Endothelial cell of umbilical vein (primary cell): ENCODE data around the gene CD74. TPM values are rescaled to one million over a fixed set of nuclear protein-coding genes. Genes with fewer than 3 reads are reported as not detected.

Experiments
- BruUV-seq: library from RNA; stranded (reverse); fragments of 400-500 nt; replicated peaks from 2 replicates; lab custom pipeline; 2021; lab: Mats Ljungman, UMichigan
- CTCF ChIA-PET: fragments of 300-600, 350-600 bp; sonication (Branson Sonifier 250); formaldehyde crosslinking; loops from one replicate; lab custom pipeline; 2021; ENCODE audit warnings: antibody characterized with exemption, inconsistent platforms; lab: Charles Lee
- POLR2A ChIA-PET: fragments of 300-600, 350-600 bp; sonication (Branson Sonifier 250); formaldehyde crosslinking; loops from one replicate; lab custom pipeline; 2021; ENCODE audit warnings: antibody characterized with exemption, inconsistent platforms; lab: Charles Lee
- DNase-seq: peaks from one replicate; pipeline ENCODE4 v3.0.0-alpha.2; 2011; ENCODE audit warnings: low read depth, low spot score
- FAIRE-seq: peaks from 2 replicates; lab custom pipeline; 2011; peaks lifted over from hg19 to GRCh38; lab: Jason Lieb, UNC
- H2AFZ ChIP-seq: 2 replicates; pipeline ENCODE4 v1.6.0; 2012; ENCODE audit warnings: low read depth, low read length, control low read depth, inconsistent platforms
- H3K27ac ChIP-seq: 2 replicates; pipeline ENCODE4 v1.5.1; 2011; ENCODE audit warnings: low read depth, mild to moderate bottlenecking, control low read depth, low read length, moderate library complexity; ENCODE audit not compliant: insufficient read depth
- H3K27me3 ChIP-seq, 2 experiments: 2 replicates each; pipeline versions ENCODE4 v1.6.0 to v1.6.1; 2011; ENCODE audit warnings: low read length in 2 of 2, mixed read lengths in 1 of 2; ENCODE audit not compliant: control insufficient read depth in 2 of 2, insufficient read depth in 2 of 2
- H3K36me3 ChIP-seq, 2 experiments: 2 replicates in 1 of 2; 3 replicates in 1 of 2; pipeline ENCODE4 v1.5.1; 2011; ENCODE audit warnings: low read length in 2 of 2, mild to moderate bottlenecking in 1 of 2, moderate library complexity in 1 of 2; ENCODE audit not compliant: control insufficient read depth in 2 of 2, insufficient read depth in 2 of 2; ENCODE audit errors: extremely low read depth in 1 of 2
- H3K4me1 ChIP-seq: 3 replicates; pipeline ENCODE4 v1.5.1; 2011; ENCODE audit warnings: mild to moderate bottlenecking, low read length; ENCODE audit not compliant: control insufficient read depth, insufficient read depth; ENCODE audit errors: extremely low read depth
- H3K4me2 ChIP-seq: 2 replicates; pipeline ENCODE4 v1.6.1; 2011; ENCODE audit warnings: low read length, control low read depth, mixed read lengths; ENCODE audit not compliant: insufficient read depth
- H3K4me3 ChIP-seq, 3 experiments: fragments of 200-600 bp in 1 of 3; sonication (generic), shearing (Covaris generic) in 1 of 3; replicated peaks in 1 of 3; 2 replicates each; pipeline ENCODE4 v1.5.1; 2011 to 2016; ENCODE audit warnings: control low read depth in 3 of 3, low read length in 3 of 3, mild to moderate bottlenecking in 2 of 3, inconsistent platforms in 1 of 3, low read depth in 1 of 3, moderate library complexity in 1 of 3; ENCODE audit not compliant: insufficient read depth in 1 of 3
- H3K79me2 ChIP-seq: 2 replicates; pipeline ENCODE4 v1.6.0; 2012; ENCODE audit warnings: low read length, inconsistent platforms; ENCODE audit not compliant: control insufficient read depth, insufficient read depth
- H3K9ac ChIP-seq: replicated peaks from 2 replicates; pipeline ENCODE3; 2011; ENCODE audit warnings: low read length, control low read depth; ENCODE audit not compliant: insufficient read depth; ENCODE audit errors: extremely low read depth
- H3K9me1 ChIP-seq: replicated peaks from 3 replicates; pipeline ENCODE4 v1.6.0; 2011; ENCODE audit warnings: mild to moderate bottlenecking, low read length; ENCODE audit not compliant: control insufficient read depth, insufficient read depth; ENCODE audit errors: extremely low read depth
- H3K9me3 ChIP-seq: replicated peaks from 2 replicates; pipeline ENCODE4 v1.5.1; 2012; ENCODE audit warnings: low read length, inconsistent platforms; ENCODE audit not compliant: control insufficient read depth, insufficient read depth
- H4K20me1 ChIP-seq: replicated peaks from 2 replicates; pipeline ENCODE3; 2011; ENCODE audit warnings: mild to moderate bottlenecking, low read length; ENCODE audit not compliant: control insufficient read depth, insufficient read depth; ENCODE audit errors: extremely low read depth
- EZH2 ChIP-seq: IDR thresholded peaks from 2 replicates; pipeline ENCODE4 v1.6.1; 2012; ENCODE audit warnings: borderline replicate concordance, low read depth, mild to moderate bottlenecking, moderate library complexity, low read length, inconsistent platforms; ENCODE audit not compliant: severe bottlenecking
- FOS ChIP-seq: IDR thresholded peaks from 2 replicates; pipeline ENCODE4 v1.6.1; 2011; ENCODE audit warnings: mild to moderate bottlenecking, low read length, moderate library complexity, borderline replicate concordance; ENCODE audit not compliant: insufficient read depth
- GATA2 ChIP-seq: IDR thresholded peaks from 2 replicates; pipeline ENCODE4 v1.7.0; 2011; ENCODE audit warnings: low read depth, mild to moderate bottlenecking, moderate library complexity, mixed read lengths, low read length; ENCODE audit not compliant: insufficient read length, insufficient read depth
- JUN ChIP-seq: IDR thresholded peaks from 2 replicates; pipeline ENCODE4 v1.6.1; 2011; ENCODE audit warnings: borderline replicate concordance, low read depth; ENCODE audit not compliant: insufficient read length, insufficient read depth
- MYC ChIP-seq: IDR thresholded peaks from one replicate; pipeline ENCODE4 v1.6.1; 2011; ENCODE audit warnings: mild to moderate bottlenecking, low read depth, low read length
- POLR2A ChIP-seq: IDR thresholded peaks from 2 replicates; pipeline ENCODE4 v1.6.1; 2012; ENCODE audit warnings: low read depth, mild to moderate bottlenecking, control low read depth, low read length
- POLR2AphosphoS5 ChIP-seq: IDR thresholded peaks from 2 replicates; pipeline ENCODE4 v1.6.1; 2012; ENCODE audit warnings: low read depth, mild to moderate bottlenecking, control low read depth, low read length, moderate library complexity; ENCODE audit not compliant: insufficient read depth
- dilution Hi-C: fragments of 300-500 bp; cut with MboI; formaldehyde crosslinking; loops from one replicate; pipeline ENCODE4 v1.15.0; 2019; ENCODE audit warnings: low sequenced_read_pairs; ENCODE audit not compliant: extremely low pct_ligation_motif_present
- intact Hi-C: fragments of 100-400 bp; cut with micrococcal nuclease; formaldehyde crosslinking; loops from one replicate; pipeline ENCODE4 v1.10.0; 2022
- polyA plus RNA-seq, 4 experiments: library from polyadenylated mRNA; depleted of rRNA in 3 of 4; stranded (reverse) in 3 of 4; unstranded in 1 of 4; fragments of >200 nt; gene quantifications; 2 replicates each; pipeline versions ENCODE4 v1.2.1 to v1.2.3, GENCODE V29; 2011 to 2012; ENCODE audit warnings: missing spikeins in 1 of 4
- total RNA-seq: library from RNA; stranded (reverse); gene quantifications from 2 replicates; pipeline ENCODE4 v1.2.3, GENCODE V29; 2021
- TF ChIP-seq, protein P1 (sequence below), 2 donors: IDR thresholded peaks; 1 replicate in 1 of 2; 2 replicates in 1 of 2; pipeline ENCODE4 v1.5.1; 2011; ENCODE audit warnings: low read length in 2 of 2, mild to moderate bottlenecking in 2 of 2, moderate library complexity in 2 of 2, control low read depth in 1 of 2, inconsistent platforms in 1 of 2, low read depth in 1 of 2; ENCODE audit not compliant: insufficient read depth in 1 of 2; ENCODE audit errors: extremely low read depth in 1 of 2
- TF ChIP-seq, protein P2 (sequence below): IDR thresholded peaks from 2 replicates; pipeline ENCODE4 v1.6.1; 2011; ENCODE audit not compliant: insufficient read depth, insufficient read length

The CD74 gene
- total and polyA plus RNA-seq, 2 donors (not counting 3 experiments of a cell fraction or from before 2014, with no cell fraction given), result 0.62 to 1.3 TPM

DNA sequence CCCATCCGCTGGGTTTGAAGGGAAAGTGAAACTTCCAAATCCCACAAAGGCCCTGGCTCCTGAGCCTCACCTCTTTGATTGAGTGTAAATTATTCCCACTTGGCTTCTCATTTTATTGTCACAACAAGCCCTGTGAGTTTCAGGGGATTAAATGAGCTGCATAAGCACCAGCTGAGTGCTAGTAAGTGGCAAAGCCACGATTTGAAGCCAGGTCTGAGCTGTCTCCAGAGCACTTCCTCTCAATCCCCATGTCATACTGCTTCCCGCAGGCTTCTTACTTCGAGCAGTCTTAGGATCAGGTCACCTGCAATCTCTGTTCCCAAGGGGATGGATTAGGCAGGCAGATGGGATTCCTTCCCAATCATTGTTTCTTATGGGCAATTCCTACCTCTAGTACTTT lies 18.9 kb upstream of the CD74 start:
- ChIA-PET CTCF (no interaction called here), POLR2A (no interaction called here)
- Histone ChIP-seq H3K36me3 (no peaks in the 10 kb centered on the region), H3K4me3 (no peak overlapping the region), H3K27ac (no peak overlapping the region), H3K9me1 (no peaks in the 10 kb centered on the region), H2AFZ (no peak overlapping the region), H3K4me2 (no peak overlapping the region), H3K9me3 (no peaks in the 10 kb centered on the region), H3K27me3 (no peaks in the 10 kb centered on the region), H3K79me2 (no peaks in the 10 kb centered on the region), H3K9ac (no peak overlapping the region), H4K20me1 (no peaks in the 10 kb centered on the region), H3K4me1 (no peaks in the 10 kb centered on the region)
- DNase-seq (no peak), FAIRE-seq (no peak)
- TF ChIP-seq, protein P1, sequence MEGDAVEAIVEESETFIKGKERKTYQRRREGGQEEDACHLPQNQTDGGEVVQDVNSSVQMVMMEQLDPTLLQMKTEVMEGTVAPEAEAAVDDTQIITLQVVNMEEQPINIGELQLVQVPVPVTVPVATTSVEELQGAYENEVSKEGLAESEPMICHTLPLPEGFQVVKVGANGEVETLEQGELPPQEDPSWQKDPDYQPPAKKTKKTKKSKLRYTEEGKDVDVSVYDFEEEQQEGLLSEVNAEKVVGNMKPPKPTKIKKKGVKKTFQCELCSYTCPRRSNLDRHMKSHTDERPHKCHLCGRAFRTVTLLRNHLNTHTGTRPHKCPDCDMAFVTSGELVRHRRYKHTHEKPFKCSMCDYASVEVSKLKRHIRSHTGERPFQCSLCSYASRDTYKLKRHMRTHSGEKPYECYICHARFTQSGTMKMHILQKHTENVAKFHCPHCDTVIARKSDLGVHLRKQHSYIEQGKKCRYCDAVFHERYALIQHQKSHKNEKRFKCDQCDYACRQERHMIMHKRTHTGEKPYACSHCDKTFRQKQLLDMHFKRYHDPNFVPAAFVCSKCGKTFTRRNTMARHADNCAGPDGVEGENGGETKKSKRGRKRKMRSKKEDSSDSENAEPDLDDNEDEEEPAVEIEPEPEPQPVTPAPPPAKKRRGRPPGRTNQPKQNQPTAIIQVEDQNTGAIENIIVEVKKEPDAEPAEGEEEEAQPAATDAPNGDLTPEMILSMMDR (IDR thresholded peaks at IDR 0.05; ENCODE audit: extremely low read depth in 1 of 2, insufficient read depth in 1 of 2, low read depth in 1 of 2, low read length in 2 of 2), result no peak
- TF ChIP-seq GATA2 (no peak), JUN (no peak), POLR2A (no peak), EZH2 (no peak), POLR2AphosphoS5 (no peak), FOS (no peak), MYC (no peak)
- TF ChIP-seq, protein P2, sequence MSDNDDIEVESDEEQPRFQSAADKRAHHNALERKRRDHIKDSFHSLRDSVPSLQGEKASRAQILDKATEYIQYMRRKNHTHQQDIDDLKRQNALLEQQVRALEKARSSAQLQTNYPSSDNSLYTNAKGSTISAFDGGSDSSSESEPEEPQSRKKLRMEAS, result no peak
- dilution Hi-C loops (no loop called here), intact Hi-C loops (no loop called here)
- no TSS peak for BruUV-seq
